ENCODE results near the gene RPL18A. TPM values are rescaled to one million over a fixed set of nuclear protein-coding genes. Genes with fewer than 3 reads are reported as not detected.

The RPL18A gene
- total RNA-seq (ENCODE audit: low replicate concordance): 662 and 1,392 TPM in 2 replicates

DNA sequence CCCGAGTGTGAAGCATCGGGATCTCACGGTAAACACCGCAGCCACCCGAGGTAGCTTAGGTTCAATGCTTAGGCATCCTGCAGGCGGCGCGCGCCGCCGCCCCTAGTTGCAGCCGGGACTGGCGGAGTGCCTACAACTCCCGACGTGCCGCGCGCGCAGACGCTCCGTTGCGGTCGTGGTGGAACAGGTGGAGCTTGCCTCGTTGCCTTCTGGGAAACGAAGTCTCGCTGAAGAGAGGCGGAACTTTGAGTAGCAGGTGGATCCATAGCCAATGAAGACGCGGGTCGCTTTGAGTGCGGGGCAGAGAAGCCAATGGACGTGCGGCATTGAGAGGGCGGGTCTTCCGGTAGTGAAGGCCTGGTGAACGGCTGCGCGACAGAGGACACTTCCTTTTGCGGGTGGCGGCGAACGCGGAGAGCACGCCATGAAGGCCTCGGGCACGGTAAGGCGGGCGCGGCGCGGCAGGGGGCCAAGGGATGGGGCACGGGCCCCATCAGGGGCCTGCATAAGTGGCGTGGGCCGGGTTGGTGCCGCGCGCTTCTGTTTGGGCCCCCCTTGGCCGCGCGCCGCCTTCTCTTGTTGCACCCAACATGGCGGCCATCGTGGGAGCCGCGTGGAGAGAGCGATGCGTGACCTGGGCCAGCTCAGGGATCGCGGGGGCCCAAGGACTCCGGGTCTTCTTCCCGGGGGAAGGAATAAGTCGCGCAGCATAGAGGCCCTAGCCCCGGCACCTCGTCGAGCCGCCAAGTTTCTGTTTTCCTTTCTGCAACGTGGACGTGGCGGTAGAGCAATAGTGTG, at the start of gene RPL18A:
Gene RPL18A (plus strand): TSS at position 378 of the 798 bp plus-strand sequence. CDS start 47 bp downstream, at position 425.

DNA sequence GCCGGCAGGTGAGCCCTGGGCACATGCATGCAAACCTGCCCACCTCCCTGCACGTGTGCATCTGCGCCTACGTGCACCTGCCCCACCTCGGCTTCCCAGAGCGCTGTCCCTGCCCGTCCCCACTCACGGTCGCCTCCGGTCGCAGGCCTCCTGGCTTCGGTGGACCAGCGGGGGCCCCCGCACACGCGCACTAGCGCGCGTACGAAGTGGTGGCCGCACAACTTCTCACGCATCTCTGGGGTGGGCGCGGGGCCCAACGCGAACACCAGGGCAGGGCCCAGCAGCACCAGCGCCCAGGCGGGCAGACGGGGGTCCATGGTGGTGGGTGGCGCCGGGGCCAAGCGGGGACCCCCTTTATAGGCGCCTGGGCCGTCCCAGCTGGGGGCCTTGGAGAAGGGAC, 38.5 kb upstream of the RPL18A start, which contains the start of gene INSL3:
Gene INSL3 (minus strand): TSS at position 330 of the 400 bp plus-strand sequence. CDS start 13 bp downstream, at position 317.

DNA sequence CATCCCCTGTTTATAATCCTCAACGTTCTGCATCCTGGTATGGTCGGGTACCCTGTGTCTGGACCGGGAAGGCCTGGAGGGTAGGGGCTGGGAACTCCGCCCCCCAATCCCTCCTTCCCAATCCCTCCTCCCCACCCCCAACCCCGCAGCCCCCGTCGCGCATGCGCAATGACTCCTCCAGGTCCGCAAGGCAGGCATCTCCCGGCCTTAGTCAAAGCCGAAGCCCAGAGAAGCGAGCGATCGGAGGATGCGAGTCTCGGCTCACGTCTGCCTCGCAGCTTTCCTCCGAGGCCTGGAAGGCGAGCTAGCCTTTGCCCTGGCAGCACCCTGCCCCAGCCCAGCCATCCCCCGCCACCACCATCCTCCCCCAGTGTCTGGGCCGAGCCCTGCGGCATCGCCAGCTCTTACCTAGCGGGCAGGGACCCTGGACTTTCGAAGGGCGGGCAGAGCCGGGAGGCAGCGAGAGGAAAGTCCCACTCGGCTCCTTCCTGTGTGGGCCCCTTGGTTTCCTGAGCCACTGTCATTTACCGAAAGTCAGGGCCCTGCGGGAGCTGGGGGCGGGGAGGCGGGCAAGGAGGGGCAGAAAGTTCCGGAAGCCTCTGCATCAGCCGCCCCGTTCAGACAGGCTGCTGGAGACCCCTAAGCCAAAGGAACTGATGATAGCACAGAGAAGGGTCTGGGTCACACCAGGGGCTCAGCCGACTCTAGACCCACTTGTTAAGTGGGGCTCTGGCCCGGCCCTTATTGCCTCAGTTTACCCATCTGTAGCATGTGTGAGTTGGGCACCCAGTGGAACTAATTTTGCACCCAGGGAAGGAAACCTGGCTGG, 12.0 kb upstream of the RPL18A start, which contains the start of gene JAK3:
Gene JAK3 (minus strand): TSS at position 445 of the 829 bp plus-strand sequence. CDS start 3,565 bp downstream, outside the sequence.

DNA sequence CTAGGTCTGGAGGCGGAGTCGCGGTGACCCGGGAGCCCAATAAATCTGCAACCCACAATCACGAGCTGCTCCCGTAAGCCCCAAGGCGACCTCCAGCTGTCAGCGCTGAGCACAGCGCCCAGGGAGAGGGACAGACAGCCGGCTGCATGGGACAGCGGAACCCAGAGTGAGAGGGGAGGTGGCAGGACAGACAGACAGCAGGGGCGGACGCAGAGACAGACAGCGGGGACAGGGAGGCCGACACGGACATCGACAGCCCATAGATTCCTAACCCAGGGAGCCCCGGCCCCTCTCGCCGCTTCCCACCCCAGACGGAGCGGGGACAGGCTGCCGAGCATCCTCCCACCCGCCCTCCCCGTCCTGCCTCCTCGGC, 12.2 kb downstream of the RPL18A start, which contains the start of gene SLC5A5:
Gene SLC5A5 (plus strand): TSS at position 68 of the 373 bp plus-strand sequence. CDS start 375 bp downstream, outside the sequence.

Other genes with a start within 250 kb of the RPL18A start
- gene UNC13A, start 171.6 kb upstream of the RPL18A start, total RNA-seq (ENCODE audit: low replicate concordance): 0.70 and 2.2 TPM in 2 replicates
- gene MAP1S, start 140.4 kb upstream of the RPL18A start, total RNA-seq (ENCODE audit: low replicate concordance): 17.3 and 17.5 TPM in 2 replicates
- gene FCHO1, start 108.4 kb upstream of the RPL18A start, total RNA-seq (ENCODE audit: low replicate concordance): 0.12 and 0.15 TPM in 2 replicates
- not detected in 2 replicates for gene B3GNT3, start 64.8 kb upstream of the RPL18A start, total RNA-seq (ENCODE audit: low replicate concordance)
- gene INSL3, start 38.4 kb upstream of the RPL18A start, total RNA-seq (ENCODE audit: low replicate concordance): not detected in 2 replicates
- gene JAK3, start 11.9 kb upstream of the RPL18A start, total RNA-seq (ENCODE audit: low replicate concordance): 1.3 and 1.9 TPM in 2 replicates
- not detected in 2 replicates for gene SLC5A5, start 12.0 kb downstream of the RPL18A start, total RNA-seq (ENCODE audit: low replicate concordance)
- 42.5 and 59.5 TPM in 2 replicates for gene CCDC124, start 73.1 kb downstream of the RPL18A start, total RNA-seq (ENCODE audit: low replicate concordance)
- gene KCNN1, start 107.2 kb downstream of the RPL18A start, total RNA-seq (ENCODE audit: low replicate concordance): not detected in 2 replicates
- gene ARRDC2, start 148.3 kb downstream of the RPL18A start, total RNA-seq (ENCODE audit: low replicate concordance): 4.2 and 5.9 TPM in 2 replicates
- 0.35 TPM in 1 of 2 replicates, not detected in the other for gene IL12RB1, start 227.0 kb downstream of the RPL18A start, total RNA-seq (ENCODE audit: low replicate concordance)
- gene MAST3, start 237.9 kb downstream of the RPL18A start, total RNA-seq (ENCODE audit: low replicate concordance): 1.7 and 3.2 TPM in 2 replicates